GM23248 (cell line): ENCODE results near the gene APOLD1. TPM values are rescaled to one million over a fixed set of nuclear protein-coding genes. Genes with fewer than 3 reads are reported as not detected.
"Not testable (repeated sequence)": the region's sequence is repeated elsewhere in the genome, so short reads cannot be mapped to it uniquely, and the experiment has no call there.

ENCODE experiments used
- DNase-seq: peaks from one replicate; pipeline ENCODE4 v3.0.0-alpha.2; 2015
- H2AFZ ChIP-seq: fragments of 200-600 bp; sonication (generic); 2 replicates; pipeline ENCODE4 v1.6.1; 2016; ENCODE audit warnings: antibody characterized with exemption
- H3F3A ChIP-seq: fragments of 200-600 bp; sonication (generic); 2 replicates; pipeline ENCODE4 v1.6.1; 2016; ENCODE audit warnings: mild to moderate bottlenecking, antibody characterized with exemption, mixed run types; ENCODE audit not compliant: insufficient read depth
- H3K27ac ChIP-seq: fragments of 200-600 bp; sonication (generic); 2 replicates; pipeline ENCODE4 v1.5.1; 2016; ENCODE audit warnings: mild to moderate bottlenecking
- H3K27me3 ChIP-seq: fragments of 200-600 bp; sonication (generic); replicated peaks from 2 replicates; pipeline ENCODE4 v1.6.1; 2016; ENCODE audit warnings: mild to moderate bottlenecking; ENCODE audit not compliant: insufficient read depth
- H3K36me3 ChIP-seq: fragments of 200-600 bp; sonication (generic); 2 replicates; pipeline ENCODE4 v1.6.1; 2016; ENCODE audit warnings: low read depth, mild to moderate bottlenecking
- H3K4me1 ChIP-seq: fragments of 200-600 bp; sonication (generic); 2 replicates; pipeline ENCODE4 v1.6.1; 2016; ENCODE audit warnings: mild to moderate bottlenecking; ENCODE audit not compliant: insufficient read depth
- H3K4me2 ChIP-seq: fragments of 200-600 bp; sonication (generic); one replicate; pipeline ENCODE4 v1.6.1; 2016; ENCODE audit warnings: mild to moderate bottlenecking; ENCODE audit not compliant: unreplicated experiment
- H3K4me3 ChIP-seq: fragments of 200-600 bp; sonication (generic); 2 replicates; pipeline ENCODE4 v1.5.1; 2016; ENCODE audit warnings: mild to moderate bottlenecking
- H3K79me2 ChIP-seq: fragments of 200-600 bp; sonication (generic); 2 replicates; pipeline ENCODE4 v1.6.1; 2016; ENCODE audit warnings: mild to moderate bottlenecking; ENCODE audit not compliant: insufficient read depth
- H3K9ac ChIP-seq: fragments of 200-600 bp; sonication (generic); 2 replicates; pipeline ENCODE4 v1.6.1; 2016; ENCODE audit warnings: mild to moderate bottlenecking
- H3K9me2 ChIP-seq: fragments of 200-600 bp; sonication (generic); 2 replicates; pipeline ENCODE4 v1.6.1; 2016; ENCODE audit warnings: mixed run types, mild to moderate bottlenecking, moderate library complexity; ENCODE audit not compliant: insufficient read depth
- H3K9me3 ChIP-seq: fragments of 200-600 bp; sonication (generic); one replicate; pipeline ENCODE4 v1.6.1; 2017; ENCODE audit warnings: low read depth
- H4K20me1 ChIP-seq: fragments of 200-600 bp; sonication (generic); 2 replicates; pipeline ENCODE4 v1.6.0; 2016; ENCODE audit not compliant: insufficient read depth
- EZH2 ChIP-seq: fragments of 200-600 bp; sonication (generic); IDR thresholded peaks from 2 replicates; pipeline ENCODE4 v1.6.1; 2018; ENCODE audit warnings: antibody characterized with exemption, mild to moderate bottlenecking; ENCODE audit not compliant: insufficient read depth, poor library complexity, severe bottlenecking
- EZH2phosphoT487 ChIP-seq: fragments of 200-600 bp; sonication (generic); IDR thresholded peaks from 2 replicates; pipeline ENCODE4 v1.6.1; 2018; ENCODE audit warnings: antibody characterized with exemption, moderate library complexity, mild to moderate bottlenecking, low read depth; ENCODE audit not compliant: insufficient read depth
- WGBS, 2 experiments: methylation state at CpG; one replicate each; pipeline ENCODE4 v1.1.6; 2015 to 2017; ENCODE audit warnings: low lambda C conversion rate in 2 of 2, low coverage in 1 of 2; ENCODE audit errors: missing lambda C conversion rate in 2 of 2; 5-methylcytosine and 5-hydroxymethylcytosine counted together
- in situ Hi-C: fragments of 300-500 bp; cut with MboI; formaldehyde crosslinking; loops from 2 replicates; pipeline ENCODE4 v1.15.0; 2020
- polyA plus RNA-seq: library from polyadenylated mRNA; unstranded; fragments of >200 nt; fragmentation: Nextera tagmentation; extraction: Ambion mirVana; gene quantifications from 2 replicates; pipeline ENCODE4 v1.2.1, GENCODE V29; 2016
- total RNA-seq: library from RNA; depleted of rRNA; stranded (reverse); fragments of >200 nt; shearing (Covaris generic); gene quantifications from 2 replicates; pipeline ENCODE4 v1.2.3, GENCODE V29; 2014; rRNA removed

The APOLD1 gene
- total RNA-seq: 5.2 and 5.4 TPM in 2 replicates
- 3.4 and 3.8 TPM in 2 replicates for polyA plus RNA-seq

- H3K36me3 ChIP-seq: no peaks in the 10 kb centered on the region
- H2AFZ ChIP-seq: peak within 1 kb of the TSS; percentile 88
- H3K9me3 ChIP-seq: no peaks in the 10 kb centered on the region
- H3K9me2 ChIP-seq: no peaks in the 10 kb centered on the region
- H3K79me2 ChIP-seq: peaks cover 8% of the 10 kb centered on the region; the same call in 1 of the 2 replicates
- in situ Hi-C loops: no loop called here
- WGBS, 2 experiments: 86 to 91% methylated on average over 14 of the region's 14 CpGs
- H3K4me3 ChIP-seq: peak within 1 kb of the TSS; percentile 74
- H3K27ac ChIP-seq: peak within 1 kb of the TSS; percentile 77
- H3F3A ChIP-seq: peaks cover 16% of the 10 kb centered on the region; the same call in 1 of the 2 replicates
- peak within 1 kb of the TSS; percentile 83 for H3K9ac ChIP-seq
- no peaks in the 10 kb centered on the region for H3K27me3 ChIP-seq
- DNase-seq: no peak
- H3K4me2 ChIP-seq: peak within 1 kb of the TSS; percentile 85
- peaks cover 22% of the 10 kb centered on the region for H3K4me1 ChIP-seq
- TF ChIP-seq EZH2: no peak
- H4K20me1 ChIP-seq: no peaks in the 10 kb centered on the region
Measured at GRCh38 chr12:12784911-12785814, at the start of gene APOLD1. TSS of gene APOLD1 (plus strand) at chr12:12785659. CDS start at chr12:12785692, 33 bp downstream.

- Histone ChIP-seq H3K36me3 (no peaks in the 10 kb centered on the region), H3F3A (peaks cover 23% of the 10 kb centered on the region), H4K20me1 (no peaks in the 10 kb centered on the region), H3K4me2 (peak overlapping the region; percentile 84), H3K9me3 (no peaks in the 10 kb centered on the region), H3K4me3 (peak overlapping the region; percentile 69), H3K27ac (peak overlapping the region; percentile 90), H3K79me2 (peaks cover 67% of the 10 kb centered on the region), H3K9ac (peak overlapping the region; percentile 74), H3K9me2 (no peaks in the 10 kb centered on the region), H3K4me1 (peaks cover 19% of the 10 kb centered on the region), H3K27me3 (no peaks in the 10 kb centered on the region), H2AFZ (peak overlapping the region; percentile 91)
- 11% methylated on average over 9 of the region's 9 CpGs for WGBS, 2 experiments
- peak; percentile 92 for DNase-seq
- TF ChIP-seq EZH2 (no peak), EZH2phosphoT487 (no peak)
- in situ Hi-C loops: no loop called here
Measured at GRCh38 chr12:12736759-12737676, 48.4 kb upstream of the APOLD1 start.

- H3K27me3 ChIP-seq, H3K36me3 ChIP-seq, H3K9ac ChIP-seq, H2AFZ ChIP-seq, in situ Hi-C loops, H3K27ac ChIP-seq, DNase-seq, H3K9me2 ChIP-seq, H3K4me3 ChIP-seq, H4K20me1 ChIP-seq, H3K9me3 ChIP-seq, H3K4me2 ChIP-seq: not testable (repeated sequence)
- Histone ChIP-seq H3K79me2 (peaks cover 56% of the 10 kb centered on the region), H3F3A (peaks cover 23% of the 10 kb centered on the region), H3K4me1 (peaks cover 19% of the 10 kb centered on the region)
- WGBS, 2 experiments: 77 to 95% methylated on average over 2 of the region's 2 CpGs
Measured at GRCh38 chr12:12738152-12738551, 47.3 kb upstream of the APOLD1 start.

GRCh38 chr12:12741660-12742059 lies 43.8 kb upstream of the APOLD1 start:
- Histone ChIP-seq H3K4me3 (peak overlapping the region; percentile 40), H3K79me2 (peaks cover 38% of the 10 kb centered on the region), H2AFZ (peak overlapping the region; percentile 74), H3K4me1 (peaks cover 17% of the 10 kb centered on the region), H3K9ac (peak overlapping the region; percentile 46), H3K27me3 (no peaks in the 10 kb centered on the region), H3K9me3 (no peaks in the 10 kb centered on the region), H3K4me2 (peak overlapping the region; percentile 73), H3K36me3 (no peaks in the 10 kb centered on the region), H3F3A (peaks cover 13% of the 10 kb centered on the region), H3K27ac (no peak overlapping the region), H4K20me1 (no peaks in the 10 kb centered on the region), H3K9me2 (no peaks in the 10 kb centered on the region)
- DNase-seq: no peak
- TF ChIP-seq EZH2phosphoT487 (no peak), EZH2 (no peak)
- in situ Hi-C loops: no loop called here
- WGBS, 2 experiments: 25 to 29% methylated on average over 3 of the region's 3 CpGs
